ENCODE measurements around the gene MYCN. TPM values are rescaled to one million over a fixed set of nuclear protein-coding genes. Genes with fewer than 3 reads are reported as not detected.

Gene MYCN
- total RNA-seq, 1 experiment from 2014 or later = not detected

DNA sequence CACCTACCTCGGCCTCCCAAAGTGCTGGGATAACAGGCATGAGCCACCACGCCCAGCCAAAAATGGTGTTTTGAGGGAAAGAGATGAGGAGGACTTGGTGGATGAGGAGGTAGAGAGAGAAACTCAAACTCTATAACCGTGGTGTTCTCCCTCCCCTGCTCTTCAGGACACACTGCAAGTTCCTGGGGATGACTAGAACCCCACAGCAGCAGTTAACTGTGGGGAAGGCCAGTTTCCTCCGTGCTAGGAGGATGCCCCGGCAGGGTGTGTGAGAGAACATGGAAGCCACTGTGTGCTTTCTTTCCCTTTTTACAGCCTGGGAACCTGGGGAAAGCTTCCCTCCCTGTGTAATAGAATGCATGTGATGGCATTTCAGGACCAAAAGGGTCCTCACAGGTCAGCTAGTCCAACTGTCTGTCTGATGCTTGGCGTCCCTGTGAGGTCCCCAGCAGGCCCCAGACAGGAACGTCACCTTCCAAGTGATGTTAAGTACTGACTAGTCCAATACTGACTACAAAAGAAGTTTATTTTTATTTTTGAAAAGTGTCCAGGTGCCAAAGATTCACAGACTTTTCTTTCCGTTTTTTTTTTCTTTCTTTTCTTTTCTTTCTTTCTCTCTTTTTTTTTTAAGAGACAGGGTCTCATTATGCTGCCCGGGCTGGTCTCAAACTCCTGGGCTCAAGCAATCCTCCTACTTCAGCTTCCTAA is 38.9 kb downstream of the MYCN start:
- POLR2A ChIA-PET (ENCODE audit: unreplicated experiment) = no interaction called here

DNA sequence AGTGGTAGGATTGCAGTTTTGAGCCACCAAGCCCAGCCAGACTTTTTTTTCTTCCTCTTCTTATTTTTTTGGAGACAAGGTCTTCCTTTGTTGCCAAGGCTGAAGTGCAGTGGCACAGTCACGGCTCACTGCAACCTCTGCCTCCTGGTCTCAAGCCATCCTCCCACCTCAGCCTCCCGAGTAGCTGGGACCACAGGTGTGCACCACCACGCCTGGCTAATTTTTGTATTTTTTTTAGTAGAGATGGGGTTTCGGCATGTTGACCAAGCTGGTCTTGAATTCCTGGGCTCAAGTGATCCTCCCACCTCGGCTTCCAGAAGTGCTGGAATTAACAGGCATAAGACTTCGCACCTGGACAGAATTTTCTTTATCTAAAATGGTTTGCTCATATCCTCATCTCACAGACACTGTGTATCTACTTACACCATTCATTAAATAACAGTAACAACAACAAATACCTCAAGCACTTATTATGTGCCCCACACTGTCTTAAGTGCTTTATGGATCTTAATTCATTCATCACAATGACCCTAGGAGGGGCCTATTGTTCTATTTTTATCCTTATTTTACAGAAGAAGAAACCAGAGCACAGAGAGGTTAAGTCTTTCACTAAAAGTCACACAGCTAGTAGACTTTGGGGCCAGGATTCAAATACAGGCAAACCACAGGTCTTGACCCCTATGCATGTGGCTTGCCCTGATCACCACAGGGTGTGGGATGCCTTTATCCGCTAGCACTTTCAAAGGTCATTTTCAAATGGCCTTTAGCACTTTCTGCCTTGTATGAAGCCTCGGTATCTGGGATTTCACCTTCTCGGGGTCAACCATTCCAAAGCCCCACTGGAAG is 39.6 kb downstream of the MYCN start:
- TF ChIP-seq EZH2phosphoT487 (IDR thresholded peaks at IDR 0.05; ENCODE audit: borderline replicate concordance, low read length) = no peak
- TF ChIP-seq, protein P1, sequence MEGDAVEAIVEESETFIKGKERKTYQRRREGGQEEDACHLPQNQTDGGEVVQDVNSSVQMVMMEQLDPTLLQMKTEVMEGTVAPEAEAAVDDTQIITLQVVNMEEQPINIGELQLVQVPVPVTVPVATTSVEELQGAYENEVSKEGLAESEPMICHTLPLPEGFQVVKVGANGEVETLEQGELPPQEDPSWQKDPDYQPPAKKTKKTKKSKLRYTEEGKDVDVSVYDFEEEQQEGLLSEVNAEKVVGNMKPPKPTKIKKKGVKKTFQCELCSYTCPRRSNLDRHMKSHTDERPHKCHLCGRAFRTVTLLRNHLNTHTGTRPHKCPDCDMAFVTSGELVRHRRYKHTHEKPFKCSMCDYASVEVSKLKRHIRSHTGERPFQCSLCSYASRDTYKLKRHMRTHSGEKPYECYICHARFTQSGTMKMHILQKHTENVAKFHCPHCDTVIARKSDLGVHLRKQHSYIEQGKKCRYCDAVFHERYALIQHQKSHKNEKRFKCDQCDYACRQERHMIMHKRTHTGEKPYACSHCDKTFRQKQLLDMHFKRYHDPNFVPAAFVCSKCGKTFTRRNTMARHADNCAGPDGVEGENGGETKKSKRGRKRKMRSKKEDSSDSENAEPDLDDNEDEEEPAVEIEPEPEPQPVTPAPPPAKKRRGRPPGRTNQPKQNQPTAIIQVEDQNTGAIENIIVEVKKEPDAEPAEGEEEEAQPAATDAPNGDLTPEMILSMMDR (conservative IDR thresholded peaks at IDR 0.05; ENCODE audit: low read depth, low read length) = no peak
- no peak for TF ChIP-seq EZH2 (IDR thresholded peaks at IDR 0.05; ENCODE audit: low read length, unreplicated experiment)
- Histone ChIP-seq H3K4me3 (ENCODE audit: low read length) (no peak overlapping the region), H3K9ac (ENCODE audit: low read length) (no peak overlapping the region), H2AFZ (ENCODE audit: low read length) (no peak overlapping the region), H3K36me3 (ENCODE audit: low read depth, low read length) (no peaks in the 10 kb centered on the region), H3K9me2 (replicated peaks; ENCODE audit: low read length) (no peaks in the 10 kb centered on the region), H3K4me1 (ENCODE audit: insufficient read depth, low read length) (no peaks in the 10 kb centered on the region), H3K27ac (ENCODE audit: low read length) (no peak overlapping the region), H3K79me2 (ENCODE audit: low read length) (no peaks in the 10 kb centered on the region), H3K4me2 (ENCODE audit: low read length) (no peak overlapping the region), H3K9me3 (ENCODE audit: low read length) (no peaks in the 10 kb centered on the region), H4K20me1 (ENCODE audit: low read length) (no peaks in the 10 kb centered on the region), H3K27me3 (ENCODE audit: low read length) (peaks cover 13% of the 10 kb centered on the region; the same call in 1 of the 2 replicates), H3F3A (ENCODE audit: low read length, unreplicated experiment) (no peaks in the 10 kb centered on the region)
- intact Hi-C loops (cut with micrococcal nuclease) = no loop called here
- no TSS peak for BruUV-seq (replicated peaks)
- ChIA-PET CTCF (no interaction called here), POLR2A (ENCODE audit: unreplicated experiment) (no interaction called here)
- DNase-seq (no peak), ATAC-seq (no peak)

More for the DNA sequence above, 38.9 kb downstream of the MYCN start:
- CTCF ChIA-PET = no interaction called here
- Histone ChIP-seq H3K9me2 (replicated peaks; ENCODE audit: low read length) (no peaks in the 10 kb centered on the region), H3K9me3 (ENCODE audit: low read length) (no peaks in the 10 kb centered on the region), H2AFZ (ENCODE audit: low read length) (no peak overlapping the region), H3K36me3 (ENCODE audit: low read depth, low read length) (no peaks in the 10 kb centered on the region), H3K4me1 (ENCODE audit: insufficient read depth, low read length) (no peaks in the 10 kb centered on the region), H3K79me2 (ENCODE audit: low read length) (no peaks in the 10 kb centered on the region), H3K9ac (ENCODE audit: low read length) (no peak overlapping the region), H3K27me3 (ENCODE audit: low read length) (peaks cover 13% of the 10 kb centered on the region; the same call in 1 of the 2 replicates), H3F3A (ENCODE audit: low read length, unreplicated experiment) (no peaks in the 10 kb centered on the region), H4K20me1 (ENCODE audit: low read length) (no peaks in the 10 kb centered on the region), H3K4me3 (ENCODE audit: low read length) (no peak overlapping the region), H3K27ac (ENCODE audit: low read length) (no peak overlapping the region), H3K4me2 (ENCODE audit: low read length) (no peak overlapping the region)
- BruUV-seq (replicated peaks) = no TSS peak
- ATAC-seq (no peak), DNase-seq (no peak)
- intact Hi-C loops (cut with micrococcal nuclease) = no loop called here
- TF ChIP-seq EZH2phosphoT487 (IDR thresholded peaks at IDR 0.05; ENCODE audit: borderline replicate concordance, low read length) = no peak

DNA sequence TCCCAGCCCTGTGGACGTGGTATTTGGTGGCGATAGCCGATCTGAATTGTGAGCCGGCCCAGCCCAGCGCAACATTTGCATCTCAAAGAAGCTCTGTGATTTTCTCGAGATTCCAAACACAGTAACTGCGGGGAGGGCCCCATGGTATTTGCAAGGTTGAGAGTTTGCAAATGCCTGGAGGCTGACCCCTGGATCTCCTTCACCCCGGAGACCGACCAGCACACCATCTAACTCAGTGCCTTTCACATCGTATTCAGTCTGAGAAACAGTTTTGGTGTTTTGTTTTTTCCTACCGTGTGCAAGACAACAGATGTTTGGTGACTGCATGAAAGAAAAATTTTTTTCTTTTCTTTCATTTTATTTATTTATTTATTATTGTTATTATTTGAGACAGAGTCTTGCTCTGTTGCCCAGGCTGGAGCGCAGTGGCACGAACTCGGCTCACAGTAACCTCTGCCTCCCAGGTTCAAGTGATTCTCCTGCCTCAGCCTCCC is 40.3 kb downstream of the MYCN start:
- intact Hi-C loops (cut with micrococcal nuclease) = no loop called here
- Histone ChIP-seq H3K9me3 (ENCODE audit: low read length) (no peaks in the 10 kb centered on the region), H3K9ac (ENCODE audit: low read length) (no peak overlapping the region), H3F3A (ENCODE audit: low read length, unreplicated experiment) (no peaks in the 10 kb centered on the region), H2AFZ (ENCODE audit: low read length) (no peak overlapping the region), H4K20me1 (ENCODE audit: low read length) (no peaks in the 10 kb centered on the region), H3K4me1 (ENCODE audit: insufficient read depth, low read length) (no peaks in the 10 kb centered on the region), H3K9me2 (replicated peaks; ENCODE audit: low read length) (no peaks in the 10 kb centered on the region), H3K27me3 (ENCODE audit: low read length) (peaks cover 13% of the 10 kb centered on the region; the same call in 1 of the 2 replicates), H3K79me2 (ENCODE audit: low read length) (no peaks in the 10 kb centered on the region), H3K4me3 (ENCODE audit: low read length) (no peak overlapping the region), H3K4me2 (ENCODE audit: low read length) (no peak overlapping the region), H3K36me3 (ENCODE audit: low read depth, low read length) (no peaks in the 10 kb centered on the region), H3K27ac (ENCODE audit: low read length) (no peak overlapping the region)
- DNase-seq (no peak), ATAC-seq (no peak)
- TF ChIP-seq, protein P1 (conservative IDR thresholded peaks at IDR 0.05; ENCODE audit: low read depth, low read length) = no peak
- TF ChIP-seq EZH2phosphoT487 (IDR thresholded peaks at IDR 0.05; ENCODE audit: borderline replicate concordance, low read length) = no peak
- no peak for TF ChIP-seq EZH2 (IDR thresholded peaks at IDR 0.05; ENCODE audit: low read length, unreplicated experiment)
- no TSS peak for BruUV-seq (replicated peaks)
- ChIA-PET POLR2A (ENCODE audit: unreplicated experiment) (no interaction called here), CTCF (no interaction called here)

Measured in PC-3 (cell line).